Measurements from ENCODE around the gene ANKRD49.
A peak's percentile ranks its signal among the peaks of the same experiment; 100 is the strongest.

ANKRD49 gene

GRCh38 chr11:94525546-94526324, 32.0 kb downstream of the ANKRD49 start:
- Histone ChIP-seq H3K27ac (ENCODE audit: low read depth, low read length) (no peak overlapping the region), H3K79me2 (ENCODE audit: control insufficient read depth, insufficient read depth, low read length, unreplicated experiment) (no peaks in the 10 kb centered on the region), H2AFZ (ENCODE audit: low read length, unreplicated experiment) (no peak overlapping the region), H3K27me3 (ENCODE audit: insufficient read depth, low read length) (no peaks in the 10 kb centered on the region), H3K4me1 (ENCODE audit: control insufficient read depth, insufficient read depth, low read length, unreplicated experiment) (no peaks in the 10 kb centered on the region), H3K4me3 (ENCODE audit: low read depth, low read length) (no peak overlapping the region), H3K36me3 (ENCODE audit: insufficient read depth, low read length) (no peaks in the 10 kb centered on the region)

- Histone ChIP-seq H2AFZ (ENCODE audit: low read length, unreplicated experiment) (no peak overlapping the region), H3K27ac (ENCODE audit: low read depth, low read length) (no peak overlapping the region)
These were observed 33.1 kb downstream of the ANKRD49 start for GRCh38 chr11:94526645-94527438.

GRCh38 chr11:94528551-94528950, 34.8 kb downstream of the ANKRD49 start:
- Histone ChIP-seq H2AFZ (ENCODE audit: low read length, unreplicated experiment) (no peak overlapping the region), H3K27ac (ENCODE audit: low read depth, low read length) (no peak overlapping the region), H3K4me1 (ENCODE audit: control insufficient read depth, insufficient read depth, low read length, unreplicated experiment) (no peaks in the 10 kb centered on the region), H3K27me3 (ENCODE audit: insufficient read depth, low read length) (no peaks in the 10 kb centered on the region), H3K4me3 (ENCODE audit: low read depth, low read length) (no peak overlapping the region), H3K36me3 (ENCODE audit: insufficient read depth, low read length) (no peaks in the 10 kb centered on the region), H3K79me2 (ENCODE audit: control insufficient read depth, insufficient read depth, low read length, unreplicated experiment) (no peaks in the 10 kb centered on the region)

More at GRCh38 chr11:94526645-94527438, 33.1 kb downstream of the ANKRD49 start:
- no peaks in the 10 kb centered on the region for H3K36me3 ChIP-seq (ENCODE audit: insufficient read depth, low read length)
- no peaks in the 10 kb centered on the region for H3K4me1 ChIP-seq (ENCODE audit: control insufficient read depth, insufficient read depth, low read length, unreplicated experiment)
- H3K4me3 ChIP-seq (ENCODE audit: low read depth, low read length): no peak overlapping the region
- H3K79me2 ChIP-seq (ENCODE audit: control insufficient read depth, insufficient read depth, low read length, unreplicated experiment): no peaks in the 10 kb centered on the region
- H3K27me3 ChIP-seq (ENCODE audit: insufficient read depth, low read length): no peaks in the 10 kb centered on the region

GRCh38 chr11:94532211-94532610, 38.4 kb downstream of the ANKRD49 start:
- H3K36me3 ChIP-seq (ENCODE audit: insufficient read depth, low read length): no peaks in the 10 kb centered on the region
- peaks cover 10% of the 10 kb centered on the region for H3K4me1 ChIP-seq (ENCODE audit: control insufficient read depth, insufficient read depth, low read length, unreplicated experiment)
- no peak overlapping the region for H3K27ac ChIP-seq (ENCODE audit: low read depth, low read length)
- no peaks in the 10 kb centered on the region for H3K27me3 ChIP-seq (ENCODE audit: insufficient read depth, low read length)
- no peaks in the 10 kb centered on the region for H3K79me2 ChIP-seq (ENCODE audit: control insufficient read depth, insufficient read depth, low read length, unreplicated experiment)
- H3K4me3 ChIP-seq (ENCODE audit: low read depth, low read length): no peak overlapping the region
- no peak overlapping the region for H2AFZ ChIP-seq (ENCODE audit: low read length, unreplicated experiment)

GRCh38 chr11:94533206-94533605, 39.4 kb downstream of the ANKRD49 start:
- Histone ChIP-seq H3K4me3 (ENCODE audit: low read depth, low read length) (no peak overlapping the region), H3K27me3 (ENCODE audit: insufficient read depth, low read length) (no peaks in the 10 kb centered on the region), H2AFZ (ENCODE audit: low read length, unreplicated experiment) (peak overlapping the region; percentile 87), H3K27ac (ENCODE audit: low read depth, low read length) (no peak overlapping the region), H3K36me3 (ENCODE audit: insufficient read depth, low read length) (no peaks in the 10 kb centered on the region), H3K4me1 (ENCODE audit: control insufficient read depth, insufficient read depth, low read length, unreplicated experiment) (peaks cover 16% of the 10 kb centered on the region), H3K79me2 (ENCODE audit: control insufficient read depth, insufficient read depth, low read length, unreplicated experiment) (no peaks in the 10 kb centered on the region)

GRCh38 chr11:94533696-94534630, 40.2 kb downstream of the ANKRD49 start:
- Histone ChIP-seq H3K79me2 (ENCODE audit: control insufficient read depth, insufficient read depth, low read length, unreplicated experiment) (no peaks in the 10 kb centered on the region), H3K27ac (ENCODE audit: low read depth, low read length) (no peak overlapping the region), H2AFZ (ENCODE audit: low read length, unreplicated experiment) (peak overlapping the region; percentile 87), H3K4me3 (ENCODE audit: low read depth, low read length) (no peak overlapping the region), H3K36me3 (ENCODE audit: insufficient read depth, low read length) (no peaks in the 10 kb centered on the region), H3K4me1 (ENCODE audit: control insufficient read depth, insufficient read depth, low read length, unreplicated experiment) (peaks cover 16% of the 10 kb centered on the region), H3K27me3 (ENCODE audit: insufficient read depth, low read length) (no peaks in the 10 kb centered on the region)

- Histone ChIP-seq H3K4me1 (ENCODE audit: control insufficient read depth, insufficient read depth, low read length, unreplicated experiment) (peaks cover 16% of the 10 kb centered on the region), H3K36me3 (ENCODE audit: insufficient read depth, low read length) (no peaks in the 10 kb centered on the region), H3K27ac (ENCODE audit: low read depth, low read length) (no peak overlapping the region), H3K27me3 (ENCODE audit: insufficient read depth, low read length) (no peaks in the 10 kb centered on the region), H3K4me3 (ENCODE audit: low read depth, low read length) (no peak overlapping the region), H2AFZ (ENCODE audit: low read length, unreplicated experiment) (no peak overlapping the region), H3K79me2 (ENCODE audit: control insufficient read depth, insufficient read depth, low read length, unreplicated experiment) (no peaks in the 10 kb centered on the region)
These were observed 42.6 kb downstream of the ANKRD49 start for GRCh38 chr11:94536386-94536785.

- Histone ChIP-seq H3K27ac (ENCODE audit: low read depth, low read length) (no peak overlapping the region), H3K27me3 (ENCODE audit: insufficient read depth, low read length) (no peaks in the 10 kb centered on the region), H3K4me1 (ENCODE audit: control insufficient read depth, insufficient read depth, low read length, unreplicated experiment) (peaks cover 16% of the 10 kb centered on the region), H3K4me3 (ENCODE audit: low read depth, low read length) (peak overlapping the region; percentile 39; the same call in 1 of the 2 replicates), H2AFZ (ENCODE audit: low read length, unreplicated experiment) (peak overlapping the region; percentile 47), H3K79me2 (ENCODE audit: control insufficient read depth, insufficient read depth, low read length, unreplicated experiment) (no peaks in the 10 kb centered on the region), H3K36me3 (ENCODE audit: insufficient read depth, low read length) (no peaks in the 10 kb centered on the region)
These were observed 43.3 kb downstream of the ANKRD49 start for GRCh38 chr11:94537031-94537600.

- peaks cover 21% of the 10 kb centered on the region for H3K4me1 ChIP-seq (ENCODE audit: control insufficient read depth, insufficient read depth, low read length, unreplicated experiment)
- H3K36me3 ChIP-seq (ENCODE audit: insufficient read depth, low read length): no peaks in the 10 kb centered on the region
- H3K27me3 ChIP-seq (ENCODE audit: insufficient read depth, low read length): no peaks in the 10 kb centered on the region
- H2AFZ ChIP-seq (ENCODE audit: low read length, unreplicated experiment): no peak overlapping the region
- H3K4me3 ChIP-seq (ENCODE audit: low read depth, low read length): no peak overlapping the region
- no peaks in the 10 kb centered on the region for H3K79me2 ChIP-seq (ENCODE audit: control insufficient read depth, insufficient read depth, low read length, unreplicated experiment)
- H3K27ac ChIP-seq (ENCODE audit: low read depth, low read length): no peak overlapping the region
These were observed 45.6 kb downstream of the ANKRD49 start for GRCh38 chr11:94539420-94539819.
